SK-N-SH (cell line): ENCODE results near the gene FXYD2. TPM values are rescaled to one million over a fixed set of nuclear protein-coding genes. Genes with fewer than 3 reads are reported as not detected.

Source experiments
- CTCF ChIA-PET: fragments of 300-600, 350-600 bp; formaldehyde crosslinking; extraction: SDS; loops from one replicate; lab custom pipeline; 2021; lab: Yijun Ruan, JAX
- POLR2A ChIA-PET: fragments of 350-600 bp; sonication (Branson Sonifier 250); formaldehyde crosslinking; extraction: SDS; loops from one replicate; lab custom pipeline; 2020; ENCODE audit warnings: antibody characterized with exemption, inconsistent platforms; lab: Yijun Ruan, JAX
- DNase-seq: peaks from one replicate; pipeline ENCODE4 v3.0.0; 2012
- H2AFZ ChIP-seq: fragments of 200-600 bp; sonication (generic); 2 replicates; pipeline ENCODE4 v1.8.1; 2016; ENCODE audit warnings: antibody characterized with exemption, mild to moderate bottlenecking, low read depth
- H3F3A ChIP-seq: fragments of 200-600 bp; sonication (generic); replicated peaks from 2 replicates; pipeline ENCODE3; 2016; ENCODE audit warnings: antibody characterized with exemption, mild to moderate bottlenecking; ENCODE audit not compliant: insufficient read depth
- H3K27ac ChIP-seq, 2 experiments: fragments of 200-500 bp in 1 of 2; fragments of 200-600 bp in 1 of 2; sonication (Bioruptor generic) in 1 of 2; sonication (generic), shearing (Covaris generic) in 1 of 2; 2 replicates each; pipeline versions ENCODE4 v1.5.1 to v1.6.1; 2014 to 2016; ENCODE audit warnings: low read depth in 2 of 2, inconsistent platforms in 1 of 2, low read length in 1 of 2, mild to moderate bottlenecking in 1 of 2, mixed read lengths in 1 of 2
- H3K27me3 ChIP-seq: fragments of 200-600 bp; sonication (generic), shearing (Covaris generic); 2 replicates; pipeline ENCODE4 v1.6.1; 2016; ENCODE audit warnings: mixed run types; ENCODE audit not compliant: insufficient read depth
- H3K36me3 ChIP-seq, 2 experiments: fragments of 200-500 bp in 1 of 2; fragments of 200-600 bp in 1 of 2; sonication (Bioruptor generic) in 1 of 2; sonication (generic) in 1 of 2; replicated peaks in 1 of 2; 2 replicates each; pipeline versions ENCODE3 to v1.5.1; 2014 to 2016; ENCODE audit warnings: low read length in 1 of 2, mild to moderate bottlenecking in 1 of 2; ENCODE audit not compliant: insufficient read depth in 2 of 2, control insufficient read depth in 1 of 2
- H3K4me1 ChIP-seq, 2 experiments: fragments of 200-500 bp in 1 of 2; fragments of 200-600 bp in 1 of 2; sonication (Bioruptor generic) in 1 of 2; sonication (generic), shearing (Covaris generic) in 1 of 2; 2 replicates each; pipeline versions ENCODE4 v1.5.1 to v1.6.1; 2014 to 2016; ENCODE audit warnings: low read depth in 1 of 2, low read length in 1 of 2, mixed run types in 1 of 2; ENCODE audit not compliant: insufficient read depth in 2 of 2, control insufficient read depth in 1 of 2
- H3K4me2 ChIP-seq: fragments of 200-600 bp; sonication (generic), shearing (Covaris generic); 2 replicates; pipeline ENCODE4 v1.6.1; 2017; ENCODE audit warnings: mixed run types
- H3K4me3 ChIP-seq, 2 experiments: fragments of 200-500 bp in 1 of 2; fragments of 200-600 bp in 1 of 2; sonication (Bioruptor generic) in 1 of 2; sonication (generic), shearing (Covaris generic) in 1 of 2; 2 replicates each; pipeline versions ENCODE4 v1.5.1 to v1.8.1; 2014 to 2016; ENCODE audit warnings: low read depth in 2 of 2, inconsistent platforms in 1 of 2, low read length in 1 of 2, mild to moderate bottlenecking in 1 of 2, mixed read lengths in 1 of 2, moderate library complexity in 1 of 2
- H3K79me2 ChIP-seq: fragments of 200-600 bp; sonication (generic); 2 replicates; pipeline ENCODE4 v1.8.1; 2017; ENCODE audit warnings: mild to moderate bottlenecking; ENCODE audit not compliant: insufficient read depth
- H3K9ac ChIP-seq: fragments of 200-600 bp; sonication (generic); 2 replicates; pipeline ENCODE4 v1.6.1; 2017; ENCODE audit warnings: mixed run types
- H3K9me2 ChIP-seq: fragments of 200-600 bp; sonication (generic); 2 replicates; pipeline ENCODE4 v1.6.1; 2017; ENCODE audit warnings: mixed run types
- H3K9me3 ChIP-seq: fragments of 200-600 bp; sonication (generic); 2 replicates; pipeline ENCODE4 v1.6.1; 2017; ENCODE audit warnings: mixed run types, mild to moderate bottlenecking, moderate library complexity
- H4K20me1 ChIP-seq: fragments of 200-600 bp; sonication (generic); 2 replicates; pipeline ENCODE4 v1.6.1; 2017; ENCODE audit warnings: mild to moderate bottlenecking, mixed run types; ENCODE audit not compliant: insufficient read depth
- FOSL2 ChIP-seq: IDR thresholded peaks from 2 replicates; pipeline ENCODE4 v1.4.0; 2012; ENCODE audit warnings: low read depth, mild to moderate bottlenecking, moderate library complexity, borderline replicate concordance
- GABPA ChIP-seq: IDR thresholded peaks from 2 replicates; pipeline ENCODE4 v1.4.0; 2012; ENCODE audit warnings: low read depth, mild to moderate bottlenecking
- IRF3 ChIP-seq: fragments of 150-350 bp; IDR thresholded peaks from 2 replicates; pipeline ENCODE4 v1.6.1; 2016; ENCODE audit warnings: mild to moderate bottlenecking, low read depth, low read length
- NRF1 ChIP-seq: IDR thresholded peaks from 2 replicates; pipeline ENCODE4 v1.6.1; 2012; ENCODE audit warnings: low read depth, mild to moderate bottlenecking, low read length
- PBX3 ChIP-seq: IDR thresholded peaks from 2 replicates; pipeline ENCODE4; 2012
- RAD21 ChIP-seq: IDR thresholded peaks from 2 replicates; pipeline ENCODE4 v1.6.1; 2012; ENCODE audit warnings: mild to moderate bottlenecking, low read length
- REST ChIP-seq: IDR thresholded peaks from 2 replicates; pipeline ENCODE4 v1.6.1; 2012; ENCODE audit warnings: mild to moderate bottlenecking, low read depth, low read length, moderate library complexity
- SMC3 ChIP-seq: IDR thresholded peaks from 2 replicates; pipeline ENCODE4 v1.6.1; 2012; ENCODE audit warnings: low read depth, low read length, improper control_type of control experiment
- TCF12 ChIP-seq: IDR thresholded peaks from 2 replicates; pipeline ENCODE4 v1.4.0; 2012
- YY1 ChIP-seq: IDR thresholded peaks from 2 replicates; pipeline ENCODE4 v1.4.0; 2012; ENCODE audit warnings: low read depth, mild to moderate bottlenecking
- ZBTB33 ChIP-seq: IDR thresholded peaks from 2 replicates; pipeline ENCODE4 v1.4.0; 2012; ENCODE audit warnings: low read depth, borderline replicate concordance
- WGBS: methylation state at CpG from one replicate; pipeline ENCODE4 v1.1.6; 2017; ENCODE audit warnings: low lambda C conversion rate; 5-methylcytosine and 5-hydroxymethylcytosine counted together
- polyA plus RNA-seq, 3 experiments: library from polyadenylated mRNA; depleted of rRNA; stranded (reverse); fragments of >200 nt; gene quantifications; 2 replicates each; pipeline ENCODE4 v1.2.3, GENCODE V29; 2012

FXYD2 gene
- polyA plus RNA-seq, 1 of the 3 experiments (the other 2 are of a cell fraction) = not detected

GRCh38 chr11:117790279-117790678 lies 34.3 kb downstream of the FXYD2 start:
- no peak overlapping the region for H3K9ac ChIP-seq
- H3K9me2 ChIP-seq = no peaks in the 10 kb centered on the region
- H3K4me2 ChIP-seq = no peak overlapping the region
- H3K4me1 ChIP-seq = peaks cover 0 to 5% of the 10 kb centered on the region in 2 experiments; a peak in 2 of 4 replicates
- ChIA-PET CTCF (interaction anchor here (4.5 kb wide), 1 partner anchor 18 kb away, joined by 33 read pairs; no protein-coding TSS in a partner anchor), POLR2A (no interaction called here)
- no peak overlapping the region for H3K4me3 ChIP-seq
- TF ChIP-seq FOSL2 (no peak), RAD21 (no peak), YY1 (no peak), NRF1 (no peak), IRF3 (no peak), TCF12 (no peak), REST (no peak), GABPA (no peak), PBX3 (no peak), SMC3 (no peak), ZBTB33 (no peak)
- peaks cover 14% of the 10 kb centered on the region for H3K27me3 ChIP-seq
- DNase-seq = no peak
- no peaks in the 10 kb centered on the region for H4K20me1 ChIP-seq
- H2AFZ ChIP-seq = no peak overlapping the region
- H3F3A ChIP-seq = no peaks in the 10 kb centered on the region
- H3K27ac ChIP-seq = no peak overlapping the region
- H3K9me3 ChIP-seq = no peaks in the 10 kb centered on the region
- 16% methylated on average over 3 of the region's 3 CpGs for WGBS
- H3K79me2 ChIP-seq = no peaks in the 10 kb centered on the region
- H3K36me3 ChIP-seq = no peaks in the 10 kb centered on the region
